ENCODE data around the gene PYGO2.
"Not testable (repeated sequence)": the region's sequence is repeated elsewhere in the genome, so short reads cannot be mapped to it uniquely, and the experiment has no call there.

The PYGO2 gene

DNA sequence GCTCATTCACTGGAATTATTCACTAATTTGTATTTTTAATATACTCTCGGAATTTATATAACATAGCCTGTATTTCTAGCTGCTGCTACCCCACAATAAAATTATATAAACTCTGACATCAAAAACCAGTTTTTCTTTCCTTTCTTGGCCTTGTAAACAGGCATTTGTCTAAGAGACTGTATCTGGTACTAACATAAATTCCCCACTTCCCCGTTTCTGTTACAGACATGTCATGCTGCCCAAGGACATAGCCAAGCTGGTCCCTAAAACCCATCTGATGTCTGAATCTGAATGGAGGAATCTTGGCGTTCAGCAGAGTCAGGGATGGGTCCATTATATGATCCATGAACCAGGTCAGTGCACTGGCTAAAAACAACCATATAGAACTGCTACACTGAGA is 16.2 kb upstream of the PYGO2 start:
- DNase-seq: not testable (repeated sequence)

GRCh38 chr1:154975409-154976059 is 14.0 kb upstream of the PYGO2 start:
- peak; percentile 87 for DNase-seq

- peak; percentile 97 for DNase-seq
Measured at GRCh38 chr1:154974808-154975408, 13.3 kb upstream of the PYGO2 start.

DNA sequence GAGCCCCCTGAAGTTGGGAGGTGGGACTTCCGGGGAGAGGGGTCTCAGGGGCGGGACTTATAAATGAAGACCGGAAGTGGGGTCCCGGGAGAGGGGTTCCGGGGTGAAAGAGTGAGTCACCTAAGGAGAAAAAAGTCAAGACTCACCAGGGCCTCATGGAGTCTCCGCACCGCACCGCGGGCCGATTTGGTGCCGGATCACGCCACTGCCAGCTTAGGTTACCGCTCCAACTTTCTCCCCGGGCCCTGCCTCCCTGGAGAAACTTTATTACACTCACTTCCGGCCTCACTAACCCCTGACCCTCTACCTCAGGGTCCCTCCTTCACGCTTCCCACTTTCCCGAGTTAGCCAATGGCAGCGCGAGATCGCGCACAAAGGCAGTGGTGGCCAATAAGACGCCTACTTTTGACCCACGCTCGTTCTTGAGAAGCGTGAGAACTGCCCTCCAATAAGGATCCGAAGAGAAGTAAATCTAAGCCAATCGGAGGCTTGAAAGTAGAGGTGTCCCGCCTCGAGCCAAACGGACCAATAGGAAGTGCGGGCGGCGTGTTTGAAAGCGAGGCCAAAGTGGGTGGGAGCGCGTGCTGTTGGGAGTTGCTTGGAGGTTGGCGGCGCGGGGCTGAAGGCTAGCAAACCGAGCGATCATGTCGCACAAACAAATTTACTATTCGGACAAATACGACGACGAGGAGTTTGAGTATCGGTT is 12.7 kb upstream of the PYGO2 start, which contains the start of gene CKS1B:
Gene CKS1B, plus strand, starts transcription at position 580 of the 706 bp plus-strand sequence. Its CDS starts 65 bp downstream, at position 645.
- DNase-seq: peak; percentile 97

DNA sequence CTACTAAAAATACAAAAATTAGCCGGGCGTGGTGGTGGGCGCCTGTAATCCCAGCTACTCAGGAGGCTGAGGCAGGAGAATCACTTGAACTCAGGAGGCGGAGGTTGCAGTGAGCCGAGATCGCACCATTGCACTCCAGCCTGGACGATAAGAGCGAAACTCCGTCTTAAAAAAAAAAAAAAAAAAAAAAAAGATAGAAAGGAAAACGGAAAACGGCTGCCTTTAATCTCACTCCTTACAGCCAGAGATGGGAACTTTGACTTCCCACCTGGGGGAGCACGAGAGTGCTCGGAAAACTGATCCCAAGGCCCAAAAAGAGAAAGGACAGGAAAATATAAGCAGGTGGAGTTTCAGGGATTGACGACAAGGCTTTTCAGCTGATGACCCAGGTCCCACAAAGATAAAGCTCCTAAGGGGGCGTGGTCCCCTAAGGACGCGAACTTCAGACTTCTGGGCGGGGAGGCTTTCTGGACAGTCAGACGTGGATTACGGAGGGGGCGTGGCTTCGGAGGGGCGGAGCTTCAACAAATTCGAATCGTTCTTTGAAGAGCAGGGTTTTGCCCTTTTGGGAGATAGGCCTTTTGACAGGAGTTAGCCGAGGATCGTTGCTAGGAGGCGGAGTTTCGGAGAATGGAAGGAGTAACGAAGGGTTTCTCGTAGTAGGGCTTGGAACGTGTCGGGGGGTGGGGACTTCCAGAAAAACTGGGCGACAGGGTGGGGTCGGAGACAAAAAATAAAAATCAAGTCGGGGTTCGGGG is 11.9 kb upstream of the PYGO2 start:
- peak; percentile 96 for DNase-seq

DNA sequence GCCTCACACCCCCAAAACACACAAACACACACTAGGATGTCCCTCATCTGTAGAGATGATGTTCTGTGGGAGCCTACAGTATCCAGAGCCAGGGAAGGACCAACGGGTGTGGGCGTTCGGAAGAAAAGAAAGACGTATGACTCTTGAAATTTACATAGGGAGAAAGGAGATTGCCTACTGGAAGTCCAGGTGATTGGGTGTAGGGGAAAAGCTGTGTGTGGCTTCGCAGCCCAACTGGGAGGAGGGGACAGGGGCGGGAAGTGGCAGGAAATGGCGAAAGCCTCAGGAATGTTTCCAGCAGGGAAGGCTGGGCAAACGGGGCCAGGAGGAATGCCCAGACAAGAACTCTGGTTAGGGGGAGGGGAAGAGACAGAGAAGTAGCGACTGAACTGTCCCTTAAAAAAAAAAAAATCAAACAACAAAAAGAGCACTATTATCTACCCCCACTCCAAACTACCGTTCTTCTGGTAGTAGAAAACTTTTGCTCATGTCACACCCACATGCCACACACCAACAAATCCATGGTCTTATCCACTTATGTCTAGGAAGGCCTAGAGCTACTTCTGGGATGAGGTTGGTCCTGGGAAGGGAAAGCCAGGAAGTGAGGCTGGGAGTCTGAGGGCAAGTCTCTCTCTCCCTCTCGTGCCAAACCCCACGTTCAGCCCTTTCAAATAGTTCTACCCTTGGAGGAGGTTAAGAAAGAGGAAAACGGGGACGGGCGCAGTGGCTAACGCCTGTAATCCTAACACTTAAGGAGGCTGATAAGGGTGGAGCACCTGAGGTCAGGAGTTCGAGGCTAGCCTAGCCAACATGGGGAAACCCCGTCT is 11.1 kb upstream of the PYGO2 start:
- no peak for DNase-seq

GRCh38 chr1:154972213-154972516 is 10.6 kb upstream of the PYGO2 start:
- DNase-seq: no peak

GRCh38 chr1:154971341-154971998 is 9.9 kb upstream of the PYGO2 start:
- DNase-seq: no peak

DNA sequence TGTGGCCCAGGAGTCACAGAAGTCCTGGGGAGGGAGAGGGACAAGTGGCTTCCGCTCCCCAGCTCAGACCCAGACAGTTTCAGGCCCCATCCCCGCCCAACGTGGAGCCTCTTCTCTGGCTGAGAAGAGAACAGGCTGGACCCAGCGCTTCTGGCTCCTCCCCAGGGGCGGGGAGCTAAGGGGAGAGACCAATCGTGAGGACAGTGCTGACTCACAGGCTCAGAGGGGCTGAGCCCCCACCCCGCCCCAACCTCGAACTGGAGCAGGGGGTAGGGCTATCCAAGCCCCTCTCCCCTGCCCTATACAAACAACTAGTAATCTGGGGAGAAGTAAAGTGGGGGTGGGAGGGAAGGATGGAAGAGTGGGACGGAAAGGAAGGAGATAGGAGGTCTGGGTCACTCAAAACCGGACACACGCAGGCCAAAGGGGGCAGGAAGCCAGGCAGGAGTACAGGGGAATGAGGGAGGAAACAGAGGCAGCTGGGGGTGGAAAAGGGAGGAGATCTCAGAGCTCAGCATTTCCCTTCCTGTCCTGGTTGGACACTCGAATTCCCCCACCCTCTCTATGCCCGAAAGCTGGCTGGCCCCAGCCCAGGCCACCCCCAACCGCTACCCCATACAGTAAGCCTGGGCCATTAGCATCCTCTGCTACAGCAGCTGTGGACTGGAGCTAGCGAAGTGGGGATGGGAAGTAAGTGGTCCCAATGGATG is 9.2 kb upstream of the PYGO2 start, which contains the start of gene SHC1:
Gene SHC1, minus strand, starts transcription at position 117 of the 710 bp plus-strand sequence. CDS start 221 bp downstream, outside the sequence.
- DNase-seq: peak; percentile 79

DNA sequence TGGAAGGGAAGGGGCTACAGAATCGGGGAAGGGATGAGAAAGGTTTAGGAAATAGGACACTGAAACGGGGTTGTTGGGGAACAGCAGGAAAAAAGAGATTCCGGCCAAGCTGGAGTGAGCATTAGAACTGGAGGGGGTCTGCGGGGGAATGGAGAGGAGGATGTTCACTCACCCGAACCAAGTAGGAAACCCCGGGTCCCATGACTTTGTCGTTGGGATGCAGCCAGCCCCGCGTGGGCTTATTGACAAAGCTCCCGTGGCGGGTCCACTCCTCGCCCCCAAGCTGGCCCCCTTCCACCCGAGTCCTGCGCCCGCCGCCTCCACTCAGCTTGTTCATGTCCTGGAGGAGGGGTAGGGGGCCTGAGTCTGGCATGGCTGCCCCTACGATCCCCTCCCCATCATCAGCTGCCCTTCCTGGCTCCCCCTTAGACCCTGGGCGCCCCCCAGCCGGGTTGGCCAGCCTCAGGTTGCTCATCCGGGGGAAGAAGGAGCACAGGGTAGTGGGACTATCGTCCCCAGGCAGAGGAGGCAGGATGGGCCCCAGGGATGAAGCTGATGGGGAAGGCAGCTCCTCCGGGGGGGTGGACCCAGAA is 8.4 kb upstream of the PYGO2 start:
- DNase-seq: no peak

DNA sequence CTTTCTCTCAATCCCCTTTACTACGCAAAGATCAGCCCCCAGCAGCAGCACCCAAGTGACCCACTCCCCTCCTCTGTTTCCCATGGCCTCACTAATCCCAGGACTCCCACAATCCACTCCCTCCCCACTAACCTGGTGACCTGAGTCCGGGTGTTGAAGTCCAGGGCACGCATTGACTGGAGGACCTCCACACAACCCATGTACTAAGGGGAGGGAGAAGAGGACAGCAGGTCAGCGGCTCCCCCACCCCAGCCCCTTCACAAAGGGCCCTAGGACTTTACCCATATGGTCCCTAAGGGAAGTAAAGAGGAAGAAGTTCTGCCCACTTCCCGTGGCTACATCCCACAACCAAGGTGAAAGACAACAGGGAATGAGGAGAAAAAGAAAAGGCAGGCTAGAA is 7.7 kb upstream of the PYGO2 start:
- DNase-seq: no peak

GRCh38 chr1:154968731-154969130 is 7.1 kb upstream of the PYGO2 start:
- DNase-seq: no peak

GRCh38 chr1:154967331-154967950 is 5.9 kb upstream of the PYGO2 start:
- DNase-seq: no peak

DNA sequence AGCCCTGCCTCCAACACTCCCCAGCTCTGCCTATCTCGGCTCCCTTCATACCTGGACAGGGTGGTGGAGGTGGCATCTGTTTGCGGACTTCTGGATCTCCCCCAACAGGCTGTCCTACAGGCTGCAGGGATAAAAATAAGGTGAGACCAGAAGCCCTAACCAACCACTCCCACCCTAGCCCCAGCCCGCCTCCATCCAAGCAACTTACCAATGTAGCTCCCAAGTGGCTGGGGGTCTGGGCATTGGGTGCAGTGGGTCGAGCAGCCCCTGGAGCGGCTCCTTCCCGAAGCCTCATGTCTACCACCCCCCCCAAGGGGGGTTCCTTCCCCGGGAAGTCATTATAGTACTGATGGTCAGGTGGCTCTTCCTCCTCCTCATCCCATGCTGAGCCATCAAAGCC is 4.5 kb upstream of the PYGO2 start:
- DNase-seq: no peak

- no peak for DNase-seq
Measured at GRCh38 chr1:154964359-154964758, 2.8 kb upstream of the PYGO2 start.

- DNase-seq: peak; percentile 57
Measured at GRCh38 chr1:154963643-154964042, 2.1 kb upstream of the PYGO2 start.

DNA sequence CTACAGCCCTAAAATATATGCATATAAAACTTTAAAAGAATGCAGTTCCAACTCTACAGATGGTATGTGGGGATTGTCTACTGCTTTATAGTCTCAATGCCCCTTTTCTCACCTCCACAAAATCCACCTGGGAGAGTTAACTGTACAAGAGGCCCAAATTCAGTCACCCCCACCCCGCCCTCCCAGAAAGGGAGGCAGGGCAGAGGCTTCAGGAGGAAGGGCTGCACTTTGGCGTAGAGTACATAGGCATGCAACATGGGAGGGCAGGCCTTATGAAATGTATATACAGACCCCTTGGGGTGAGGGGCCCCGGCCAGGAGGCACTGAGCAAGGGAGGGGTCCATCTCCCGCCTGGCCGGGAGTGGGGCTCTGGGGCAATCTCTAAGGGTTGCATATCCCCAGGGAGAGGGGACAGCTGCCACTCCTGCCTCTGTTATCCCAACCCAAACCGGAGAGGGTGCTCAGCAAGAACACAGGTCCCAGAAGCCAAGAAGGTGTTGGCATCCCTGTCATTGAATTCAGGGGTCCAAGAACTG is 1.3 kb upstream of the PYGO2 start:
- no peak for DNase-seq

GRCh38 chr1:154962156-154962749 is 671 bp upstream of the PYGO2 start:
- peak; percentile 71 for DNase-seq

GRCh38 chr1:154960446-154961136 is 991 bp downstream of the PYGO2 start:
- no peak for DNase-seq

Data from activated effector memory CD4-positive, alpha-beta T cell treated with anti-CD3 and anti-CD28 coated beads, Interleukin-2, amount 50 U/mL, for 16 hours (primary cell).